ENCODE measurements around the gene VWC2. TPM values are rescaled to one million over a fixed set of nuclear protein-coding genes. Genes with fewer than 3 reads are reported as not detected.

VWC2 gene
- total and polyA plus RNA-seq, 2 of the 8 experiments (the other 6 are each of a cell fraction or from before 2014, with no cell fraction given), result 0.24 to 0.30 TPM

DNA sequence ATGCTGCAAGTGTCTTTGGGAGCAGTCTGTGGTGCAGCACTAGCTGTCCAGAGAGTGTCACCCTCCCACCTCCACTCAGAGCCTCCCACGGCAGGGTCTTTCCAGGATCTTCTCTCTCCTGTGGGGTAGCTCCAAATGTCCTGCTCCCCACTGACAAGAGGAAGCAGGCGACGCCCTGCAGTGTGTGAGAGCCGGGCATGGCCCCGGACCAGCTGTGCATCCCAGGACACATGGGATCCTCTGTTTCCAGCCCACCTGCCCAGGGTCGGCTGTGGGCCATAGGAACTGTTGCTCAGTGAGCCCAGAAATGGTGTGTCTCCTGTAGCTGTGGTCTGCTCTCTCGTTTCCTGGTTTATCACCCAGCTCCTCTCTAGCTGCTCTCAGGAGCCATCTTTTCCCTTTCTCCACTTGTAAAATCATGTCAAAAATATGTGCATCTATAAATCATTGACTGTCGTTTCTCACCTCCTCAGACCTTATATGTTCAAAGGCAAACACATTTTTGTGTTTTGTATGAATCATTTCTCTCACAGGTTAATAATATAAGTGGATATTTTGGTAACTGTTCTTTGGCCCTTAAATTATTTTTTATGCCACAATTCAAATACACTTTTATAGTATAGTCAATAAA, 74.9 kb downstream of the VWC2 start:
- Histone ChIP-seq H3K9ac (replicated peaks in 1 of 4; ENCODE audit: extremely low read depth in 1 of 4, low read depth in 3 of 4, low read length in 3 of 4) (no peak overlapping the region), H4K5ac (ENCODE audit: insufficient read length, low read depth, low read length) (no peak overlapping the region), H3K36me3 (ENCODE audit: control insufficient read depth in 2 of 4, insufficient read depth in 4 of 4, low read length in 3 of 4) (no peaks in the 10 kb centered on the region), H3K9me3 (ENCODE audit: insufficient read depth in 2 of 2, low read depth in 1 of 2, low read length in 1 of 2) (no peaks in the 10 kb centered on the region), H3K79me1 (ENCODE audit: low read depth, low read length) (no peaks in the 10 kb centered on the region), H3K4me2 (ENCODE audit: insufficient read depth in 1 of 2, low read depth in 2 of 2, low read length in 2 of 2) (no peak overlapping the region), H4K91ac (replicated peaks; ENCODE audit: insufficient read length, low read length) (no peak overlapping the region), H2BK120ac (replicated peaks; ENCODE audit: low read depth, low read length) (no peak overlapping the region), H3K18ac (ENCODE audit: extremely low read depth, low read length) (no peak overlapping the region), H2BK15ac (ENCODE audit: low read length) (no peak overlapping the region), H2AK5ac (ENCODE audit: low read depth, low read length) (no peak overlapping the region), H3K14ac (ENCODE audit: insufficient read length) (no peak overlapping the region), H3K4me1 (replicated peaks in 1 of 4; ENCODE audit: control insufficient read depth in 3 of 4, insufficient read depth in 4 of 4, low read length in 3 of 4) (no peaks in the 10 kb centered on the region), H4K20me1 (replicated peaks in 1 of 2; ENCODE audit: control insufficient read depth in 1 of 2, insufficient read depth in 2 of 2, low read length in 2 of 2) (no peaks in the 10 kb centered on the region), H2BK12ac (ENCODE audit: low read depth, low read length) (no peak overlapping the region), H3K79me2 (ENCODE audit: control insufficient read depth in 1 of 2, insufficient read depth in 2 of 2, low read length in 2 of 2) (no peaks in the 10 kb centered on the region), H2AFZ (ENCODE audit: low read length) (no peak overlapping the region), H3K23me2 (ENCODE audit: low read depth, low read length) (no peaks in the 10 kb centered on the region), H3K23ac (ENCODE audit: insufficient read length) (no peak overlapping the region), H4K8ac (ENCODE audit: extremely low read depth, insufficient read depth, low read length) (no peak overlapping the region), H3K27ac (ENCODE audit: low read depth, low read length) (no peak overlapping the region), H3K56ac (replicated peaks; ENCODE audit: insufficient read length, low read depth, low read length) (no peak overlapping the region), H3K27me3 (replicated peaks in 1 of 4; ENCODE audit: control insufficient read depth in 3 of 4, extremely low read depth in 1 of 4, insufficient read depth in 3 of 4, low read length in 3 of 4) (no peaks in the 10 kb centered on the region; a peak in 1 of 7 replicates), H2BK5ac (ENCODE audit: low read depth, low read length) (no peak overlapping the region), H3K4me3 (ENCODE audit: extremely low read depth in 1 of 4, insufficient read depth in 2 of 4, low read depth in 3 of 4, low read length in 4 of 4) (no peak overlapping the region), H3K4ac (replicated peaks; ENCODE audit: insufficient read length, low read depth, low read length) (no peak overlapping the region), H2BK20ac (ENCODE audit: low read length) (no peak overlapping the region)
- ChIA-PET CTCF (ENCODE audit: partially characterized antibody) (interaction anchor here (1.1 to 1.7 kb wide), 3 partner anchors 9 to 73 kb away, joined by 3 to 7 read pairs (median 4); no protein-coding TSS in a partner anchor), POLR2A (ENCODE audit: partially characterized antibody) (no interaction called here)
- 92% methylated on average over 8 of the region's 8 CpGs; no CpG with 5 or more reads in 1 of the 2 experiments for WGBS, 2 experiments (ENCODE audit: extremely low coverage in 1 of 2, insufficient coverage in 1 of 2, insufficient read length in 1 of 2, insufficient replicate concordance in 2 of 2, low coverage in 1 of 2, low lambda C conversion rate in 2 of 2, missing lambda C conversion rate in 1 of 2)
- TF ChIP-seq ASH2L (IDR thresholded peaks at IDR 0.05; ENCODE audit: low read length), result no peak
- no peak for FAIRE-seq
- DNase-seq (ENCODE audit: low read depth in 1 of 2, low spot score in 2 of 2), result no peak

Data from H1 (cell line).